GM12878 (cell line): ENCODE results near the gene PGRMC2. TPM values are rescaled to one million over a fixed set of nuclear protein-coding genes. Genes with fewer than 3 reads are reported as not detected.

ENCODE experiments used
- ATAC-seq: fragments of 200-7000 bp; cut with Tn5 transposase; 3 replicates; pipeline ENCODE4 v1.9.1; 2020; ENCODE audit warnings: mild to moderate bottlenecking, moderate library complexity
- BruUV-seq: library from RNA; stranded (reverse); fragments of 400-500 nt; replicated peaks from 2 replicates; lab custom pipeline; 2021; lab: Mats Ljungman, UMichigan
- CTCF ChIA-PET: fragments of 300-600 bp; sonication (Branson Sonifier 250); formaldehyde crosslinking; extraction: SDS; loops from one replicate; lab custom pipeline; 2021; ENCODE audit warnings: inconsistent platforms; lab: Yijun Ruan, JAX
- POLR2A ChIA-PET: fragments of 350-600 bp; formaldehyde crosslinking; extraction: SDS; loops from one replicate; lab custom pipeline; 2021; ENCODE audit warnings: inconsistent platforms; lab: Charles Lee
- RAD21 ChIA-PET: fragments of 300-600 bp; sonication (Branson Sonifier 250); formaldehyde crosslinking; loops from one replicate; lab custom pipeline; 2023; ENCODE audit warnings: antibody characterized with exemption; ENCODE audit not compliant: unreplicated experiment; lab: Charles Lee
- SMC1A ChIA-PET: fragments of 300-600 bp; sonication (Branson Sonifier 250); formaldehyde crosslinking; loops from one replicate; lab custom pipeline; 2023; ENCODE audit not compliant: unreplicated experiment, uncharacterized antibody; lab: Charles Lee
- DNase-seq: peaks from one replicate; pipeline ENCODE4 v3.0.0-alpha.2; 2011; ENCODE audit warnings: low read depth, low spot score
- FAIRE-seq: peaks from 3 replicates; lab custom pipeline; 2011; peaks lifted over from hg19 to GRCh38; lab: Jason Lieb, UNC
- H2AFZ ChIP-seq: 2 replicates; pipeline ENCODE4 v1.6.0; 2011; ENCODE audit warnings: low read depth, low read length, control low read depth; ENCODE audit not compliant: control insufficient read depth
- H3K27ac ChIP-seq: 2 replicates; pipeline ENCODE4 v1.5.1; 2011; ENCODE audit warnings: control low read depth; ENCODE audit not compliant: control insufficient read depth, insufficient read depth
- H3K27me3 ChIP-seq, 2 experiments: replicated peaks in 1 of 2; 2 replicates each; pipeline versions ENCODE4 v1.6.0 to v1.6.1; 2011; ENCODE audit warnings: low read length in 1 of 2; ENCODE audit not compliant: control insufficient read depth in 2 of 2, insufficient read depth in 2 of 2
- H3K36me3 ChIP-seq, 2 experiments: 2 replicates each; pipeline ENCODE4 v1.5.1; 2011; ENCODE audit warnings: low read length in 1 of 2; ENCODE audit not compliant: control insufficient read depth in 2 of 2, insufficient read depth in 2 of 2
- H3K4me1 ChIP-seq: 2 replicates; pipeline ENCODE4 v1.6.1; 2011; ENCODE audit warnings: mild to moderate bottlenecking, low read length, moderate library complexity, mixed read lengths; ENCODE audit not compliant: control insufficient read depth, insufficient read depth
- H3K4me2 ChIP-seq: 2 replicates; pipeline ENCODE4 v1.6.0; 2011; ENCODE audit warnings: control low read depth; ENCODE audit not compliant: control insufficient read depth, insufficient read depth
- H3K4me3 ChIP-seq: fragments of 200-600 bp; sonication (generic); 2 replicates; pipeline ENCODE4 v1.5.1; 2016
- H3K79me2 ChIP-seq: 2 replicates; pipeline ENCODE4 v1.6.0; 2011; ENCODE audit warnings: low read length; ENCODE audit not compliant: control insufficient read depth, insufficient read depth
- H3K9ac ChIP-seq: 2 replicates; pipeline ENCODE4 v1.8.0; 2011; ENCODE audit warnings: low read length, control low read depth, mixed read lengths; ENCODE audit not compliant: control insufficient read depth, insufficient read depth
- H3K9me3 ChIP-seq: replicated peaks from 3 replicates; pipeline ENCODE4 v1.5.1; 2011; ENCODE audit warnings: mild to moderate bottlenecking, low read length; ENCODE audit not compliant: control insufficient read depth, insufficient read depth
- H4K20me1 ChIP-seq: 2 replicates; pipeline ENCODE4 v1.6.0; 2011; ENCODE audit not compliant: control insufficient read depth, insufficient read depth
- CEBPB ChIP-seq, 2 experiments: fragments of 150-350 bp in 1 of 2; IDR thresholded peaks; 2 replicates each; pipeline ENCODE4 v1.6.1; 2012 to 2014; ENCODE audit warnings: low read depth in 2 of 2, low read length in 2 of 2, borderline replicate concordance in 1 of 2, inconsistent platforms in 1 of 2
- EED ChIP-seq: sonication (generic); IDR thresholded peaks from 2 replicates; pipeline ENCODE4 v1.6.1; 2016; ENCODE audit warnings: antibody characterized with exemption, low read depth
- FOS ChIP-seq: IDR thresholded peaks from 3 replicates; pipeline ENCODE4 v1.6.1; 2011; ENCODE audit warnings: borderline replicate concordance; ENCODE audit not compliant: insufficient read length; ENCODE audit errors: extremely low read depth
- FOXM1 ChIP-seq: IDR thresholded peaks from 2 replicates; pipeline ENCODE4 v1.6.1; 2012; ENCODE audit warnings: low read depth, mild to moderate bottlenecking, inconsistent platforms, low read length, moderate library complexity
- GATAD2B ChIP-seq: fragments of 450-650 bp; conservative IDR thresholded peaks from 2 replicates; pipeline ENCODE4 v1.6.1; 2017; ENCODE audit warnings: low read depth, mild to moderate bottlenecking, moderate library complexity
- NFIC ChIP-seq: IDR thresholded peaks from 2 replicates; pipeline ENCODE4 v1.6.1; 2012; ENCODE audit warnings: low read depth, mild to moderate bottlenecking, inconsistent platforms, low read length, moderate library complexity
- POLR2A ChIP-seq: IDR thresholded peaks from 2 replicates; pipeline ENCODE4 v1.6.1; 2011; ENCODE audit warnings: low read depth, mild to moderate bottlenecking, low read length
- RAD51 ChIP-seq: fragments of 450-650 bp; IDR thresholded peaks from 2 replicates; pipeline ENCODE4 v1.6.1; 2016; ENCODE audit warnings: moderate library complexity, mild to moderate bottlenecking, inconsistent platforms
- SIX5 ChIP-seq: IDR thresholded peaks from 2 replicates; pipeline ENCODE4 v1.6.1; 2011; ENCODE audit warnings: mild to moderate bottlenecking, low read depth, low read length, moderate library complexity; ENCODE audit not compliant: severe bottlenecking
- SMAD1 ChIP-seq: fragments of 450-650 bp; IDR thresholded peaks from 2 replicates; pipeline ENCODE4 v1.6.1; 2018; ENCODE audit warnings: mild to moderate bottlenecking, low read depth; ENCODE audit not compliant: partially characterized antibody
- SRF ChIP-seq, 2 experiments: IDR thresholded peaks; 2 replicates each; pipeline ENCODE4 v1.6.1; 2011; ENCODE audit warnings: low read depth in 2 of 2, low read length in 2 of 2, mild to moderate bottlenecking in 1 of 2, moderate library complexity in 1 of 2
- STAT1 ChIP-seq: fragments of 450-650 bp; conservative IDR thresholded peaks from 2 replicates; pipeline ENCODE4 v1.6.1; 2014; ENCODE audit warnings: antibody characterized with exemption, mild to moderate bottlenecking
- TBL1XR1 ChIP-seq: IDR thresholded peaks from 2 replicates; pipeline ENCODE4 v1.6.1; 2012; ENCODE audit warnings: low read depth, low read length, improper control_type of control experiment
- WRNIP1 ChIP-seq: IDR thresholded peaks from 2 replicates; pipeline ENCODE4 v1.6.1; 2011; ENCODE audit warnings: low read depth, low read length, improper control_type of control experiment, borderline replicate concordance
- ZNF24 ChIP-seq: fragments of 450-650 bp; IDR thresholded peaks from 2 replicates; pipeline ENCODE4 v1.6.1; 2017; ENCODE audit warnings: antibody characterized with exemption, mild to moderate bottlenecking
- ZZZ3 ChIP-seq: IDR thresholded peaks from 2 replicates; pipeline ENCODE4 v1.6.1; 2011; ENCODE audit warnings: low read depth; ENCODE audit not compliant: control insufficient read depth, insufficient read length
- WGBS: methylation state at CpG from one replicate; pipeline ENCODE4 v1.1.6; 2016; ENCODE audit warnings: low lambda C conversion rate; ENCODE audit not compliant: insufficient replicate concordance, insufficient coverage; ENCODE audit errors: missing lambda C conversion rate; 5-methylcytosine and 5-hydroxymethylcytosine counted together
- in situ Hi-C: fragments of 300-500 bp; cut with MboI; formaldehyde crosslinking; loops from 9 replicates; pipeline ENCODE4 v1.14.3; 2018; ENCODE audit warnings: mixed read lengths
- intact Hi-C: fragments of 100-400 bp; cut with micrococcal nuclease; formaldehyde crosslinking; loops from one replicate; pipeline ENCODE4 v1.14.2; 2022; ENCODE audit not compliant: unreplicated experiment
- polyA plus RNA-seq, 11 experiments: library from polyadenylated mRNA; depleted of rRNA in 4 of 11; unstranded in 6 of 11; stranded (reverse) in 5 of 11; fragments of >200 nt; fragmentation: Nextera tagmentation in 4 of 11; fragmentation: Illumina TruSeq in 1 of 11; extraction: Ambion mirVana in 4 of 11; extraction: Trizol in 1 of 11; gene quantifications; 1 replicate in 1 of 11; 2 replicates in 10 of 11; pipeline versions ENCODE4 v1.2.1 to v1.2.3, GENCODE V29; 2011 to 2016; ENCODE audit warnings: inconsistent platforms in 2 of 11, missing spikeins in 2 of 11, low read depth in 1 of 11
- total RNA-seq, 4 experiments: library from RNA; depleted of rRNA in 3 of 4; stranded (reverse); fragments of >200 nt in 3 of 4; fragmentation: Illumina TruSeq in 1 of 4; extraction: Trizol in 1 of 4; gene quantifications; 2 replicates each; pipeline versions ENCODE4 v1.2.1 to v1.2.3, GENCODE V29; 2013 to 2021
- TF ChIP-seq, protein P1 (sequence below): fragments of 150-350 bp; IDR thresholded peaks from 2 replicates; pipeline ENCODE4 v1.6.1; 2016; ENCODE audit warnings: low read depth, low read length
- TF ChIP-seq, protein P2 (sequence below): IDR thresholded peaks from 2 replicates; pipeline ENCODE4 v1.6.1; 2011; ENCODE audit warnings: mild to moderate bottlenecking, low read depth, low read length, moderate library complexity; ENCODE audit not compliant: insufficient replicate concordance

The PGRMC2 gene
- total and polyA plus RNA-seq, 10 of the 15 experiments (the other 5 are each of a cell fraction or from before 2014, with no cell fraction given), result 6.3 to 38.4 (median 12.0) TPM

GRCh38 chr4:128242601-128243000 lies 45.0 kb downstream of the PGRMC2 start:
- H3K4me1 ChIP-seq, result no peaks in the 10 kb centered on the region
- H3K4me2 ChIP-seq, result no peak overlapping the region
- H2AFZ ChIP-seq, result no peak overlapping the region
- CTCF ChIA-PET, result no interaction called here
- SMC1A ChIA-PET, result no interaction called here
- RAD21 ChIA-PET, result no interaction called here
- H3K27ac ChIP-seq, result no peak overlapping the region
- DNase-seq, result no peak
- no peaks in the 10 kb centered on the region for H4K20me1 ChIP-seq
- ATAC-seq, result no peak
- no TSS peak for BruUV-seq
- no peaks in the 10 kb centered on the region for H3K79me2 ChIP-seq
- no peaks in the 10 kb centered on the region for H3K27me3 ChIP-seq
- intact Hi-C loops, result no loop called here
- TF ChIP-seq CEBPB (IDR thresholded peaks at IDR 0.05; ENCODE audit: borderline replicate concordance in 1 of 2, low read depth in 2 of 2, low read length in 2 of 2) (no peak), GATAD2B (no peak), ZNF24 (no peak), SIX5 (no peak), SRF (IDR thresholded peaks at IDR 0.05; ENCODE audit: low read depth in 2 of 2, low read length in 2 of 2) (no peak), FOS (no peak), TBL1XR1 (no peak), RAD51 (no peak), EED (no peak), WRNIP1 (no peak), FOXM1 (no peak), ZZZ3 (no peak), STAT1 (no peak), POLR2A (no peak), SMAD1 (no peak), NFIC (no peak)
- TF ChIP-seq, protein P1, sequence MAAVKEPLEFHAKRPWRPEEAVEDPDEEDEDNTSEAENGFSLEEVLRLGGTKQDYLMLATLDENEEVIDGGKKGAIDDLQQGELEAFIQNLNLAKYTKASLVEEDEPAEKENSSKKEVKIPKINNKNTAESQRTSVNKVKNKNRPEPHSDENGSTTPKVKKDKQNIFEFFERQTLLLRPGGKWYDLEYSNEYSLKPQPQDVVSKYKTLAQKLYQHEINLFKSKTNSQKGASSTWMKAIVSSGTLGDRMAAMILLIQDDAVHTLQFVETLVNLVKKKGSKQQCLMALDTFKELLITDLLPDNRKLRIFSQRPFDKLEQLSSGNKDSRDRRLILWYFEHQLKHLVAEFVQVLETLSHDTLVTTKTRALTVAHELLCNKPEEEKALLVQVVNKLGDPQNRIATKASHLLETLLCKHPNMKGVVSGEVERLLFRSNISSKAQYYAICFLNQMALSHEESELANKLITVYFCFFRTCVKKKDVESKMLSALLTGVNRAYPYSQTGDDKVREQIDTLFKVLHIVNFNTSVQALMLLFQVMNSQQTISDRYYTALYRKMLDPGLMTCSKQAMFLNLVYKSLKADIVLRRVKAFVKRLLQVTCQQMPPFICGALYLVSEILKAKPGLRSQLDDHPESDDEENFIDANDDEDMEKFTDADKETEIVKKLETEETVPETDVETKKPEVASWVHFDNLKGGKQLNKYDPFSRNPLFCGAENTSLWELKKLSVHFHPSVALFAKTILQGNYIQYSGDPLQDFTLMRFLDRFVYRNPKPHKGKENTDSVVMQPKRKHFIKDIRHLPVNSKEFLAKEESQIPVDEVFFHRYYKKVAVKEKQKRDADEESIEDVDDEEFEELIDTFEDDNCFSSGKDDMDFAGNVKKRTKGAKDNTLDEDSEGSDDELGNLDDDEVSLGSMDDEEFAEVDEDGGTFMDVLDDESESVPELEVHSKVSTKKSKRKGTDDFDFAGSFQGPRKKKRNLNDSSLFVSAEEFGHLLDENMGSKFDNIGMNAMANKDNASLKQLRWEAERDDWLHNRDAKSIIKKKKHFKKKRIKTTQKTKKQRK, result no peak
- TF ChIP-seq, protein P2, sequence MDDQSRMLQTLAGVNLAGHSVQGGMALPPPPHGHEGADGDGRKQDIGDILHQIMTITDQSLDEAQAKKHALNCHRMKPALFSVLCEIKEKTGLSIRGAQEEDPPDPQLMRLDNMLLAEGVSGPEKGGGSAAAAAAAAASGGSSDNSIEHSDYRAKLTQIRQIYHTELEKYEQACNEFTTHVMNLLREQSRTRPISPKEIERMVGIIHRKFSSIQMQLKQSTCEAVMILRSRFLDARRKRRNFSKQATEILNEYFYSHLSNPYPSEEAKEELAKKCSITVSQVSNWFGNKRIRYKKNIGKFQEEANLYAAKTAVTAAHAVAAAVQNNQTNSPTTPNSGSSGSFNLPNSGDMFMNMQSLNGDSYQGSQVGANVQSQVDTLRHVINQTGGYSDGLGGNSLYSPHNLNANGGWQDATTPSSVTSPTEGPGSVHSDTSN, result no peak
- no peak for FAIRE-seq
- H3K9me3 ChIP-seq, result no peaks in the 10 kb centered on the region
- H3K9ac ChIP-seq, result no peak overlapping the region
- POLR2A ChIA-PET, result no interaction called here
- 67% methylated on average over 4 of the region's 4 CpGs for WGBS
- H3K4me3 ChIP-seq, result no peak overlapping the region
- no peaks in the 10 kb centered on the region for H3K36me3 ChIP-seq
- in situ Hi-C loops, result no loop called here
